Measurements from ENCODE around the gene ADK.
"Not testable (repeated sequence)": the region's sequence is repeated elsewhere in the genome, so short reads cannot be mapped to it uniquely, and the experiment has no call there.

DNA sequence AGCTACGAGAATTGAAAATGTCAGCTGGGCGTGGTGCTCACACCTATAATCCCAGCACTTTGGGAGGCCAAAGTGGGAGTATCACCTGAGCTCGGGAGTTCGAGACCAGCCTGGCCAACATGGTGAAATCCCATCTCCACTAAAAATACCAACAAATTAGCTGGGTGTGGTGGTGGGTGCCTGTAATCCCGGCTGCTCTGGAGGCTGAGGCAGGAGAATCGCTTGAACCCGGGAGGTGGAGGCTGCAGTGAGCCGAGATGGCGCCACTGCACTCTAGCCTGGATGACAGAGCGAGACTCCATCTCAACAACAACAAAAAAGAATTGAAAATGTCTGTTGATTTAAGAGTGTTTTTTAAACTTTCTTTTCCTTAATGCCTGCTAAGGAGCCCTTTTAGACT, 4.0 kb upstream of the ADK start:
- TF ChIP-seq CTCF, POLR2A (IDR thresholded peaks at IDR 0.05): not testable (repeated sequence)

All from thyroid gland (tissue), 4 donors.